AG10803 (cell line): ENCODE measurements around the gene BAIAP3.
"Not testable (repeated sequence)": the region's sequence is repeated elsewhere in the genome, so short reads cannot be mapped to it uniquely, and the experiment has no call there.

Experiments used
- DNase-seq: peaks from one replicate; pipeline ENCODE4 v3.0.0; 2010; ENCODE audit warnings: low read depth
- H3K4me3 ChIP-seq: 2 replicates; pipeline ENCODE4 v1.5.1; 2011; ENCODE audit warnings: mild to moderate bottlenecking, low read length, control low read depth
- TF ChIP-seq, protein P1 (sequence below): conservative IDR thresholded peaks from 2 replicates; pipeline ENCODE4 v1.5.1; 2011; ENCODE audit warnings: mild to moderate bottlenecking, low read length, control low read depth, inconsistent platforms

The BAIAP3 gene

DNA sequence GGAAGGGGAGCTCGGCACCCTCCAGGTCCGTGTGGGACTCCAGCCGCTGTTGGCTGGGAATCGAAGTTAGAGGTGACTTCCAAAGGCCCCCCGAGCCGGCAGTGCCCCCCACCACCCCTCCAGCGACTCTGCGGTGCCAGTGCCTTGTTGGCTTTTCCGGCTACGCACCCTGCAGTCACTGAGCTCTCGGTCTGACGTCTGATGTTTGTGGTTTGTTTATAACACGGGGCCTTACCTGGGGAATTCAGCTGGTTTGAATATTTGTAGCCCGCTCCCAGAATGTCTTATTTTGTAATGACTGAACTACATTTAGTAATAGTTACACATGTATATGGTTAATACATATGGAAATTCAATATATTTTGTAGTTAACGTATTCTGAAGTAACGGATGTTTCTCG, 7.1 kb upstream of the BAIAP3 start:
- no peak for DNase-seq
- TF ChIP-seq, protein P1, sequence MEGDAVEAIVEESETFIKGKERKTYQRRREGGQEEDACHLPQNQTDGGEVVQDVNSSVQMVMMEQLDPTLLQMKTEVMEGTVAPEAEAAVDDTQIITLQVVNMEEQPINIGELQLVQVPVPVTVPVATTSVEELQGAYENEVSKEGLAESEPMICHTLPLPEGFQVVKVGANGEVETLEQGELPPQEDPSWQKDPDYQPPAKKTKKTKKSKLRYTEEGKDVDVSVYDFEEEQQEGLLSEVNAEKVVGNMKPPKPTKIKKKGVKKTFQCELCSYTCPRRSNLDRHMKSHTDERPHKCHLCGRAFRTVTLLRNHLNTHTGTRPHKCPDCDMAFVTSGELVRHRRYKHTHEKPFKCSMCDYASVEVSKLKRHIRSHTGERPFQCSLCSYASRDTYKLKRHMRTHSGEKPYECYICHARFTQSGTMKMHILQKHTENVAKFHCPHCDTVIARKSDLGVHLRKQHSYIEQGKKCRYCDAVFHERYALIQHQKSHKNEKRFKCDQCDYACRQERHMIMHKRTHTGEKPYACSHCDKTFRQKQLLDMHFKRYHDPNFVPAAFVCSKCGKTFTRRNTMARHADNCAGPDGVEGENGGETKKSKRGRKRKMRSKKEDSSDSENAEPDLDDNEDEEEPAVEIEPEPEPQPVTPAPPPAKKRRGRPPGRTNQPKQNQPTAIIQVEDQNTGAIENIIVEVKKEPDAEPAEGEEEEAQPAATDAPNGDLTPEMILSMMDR: no peak
- H3K4me3 ChIP-seq: no peak overlapping the region

DNA sequence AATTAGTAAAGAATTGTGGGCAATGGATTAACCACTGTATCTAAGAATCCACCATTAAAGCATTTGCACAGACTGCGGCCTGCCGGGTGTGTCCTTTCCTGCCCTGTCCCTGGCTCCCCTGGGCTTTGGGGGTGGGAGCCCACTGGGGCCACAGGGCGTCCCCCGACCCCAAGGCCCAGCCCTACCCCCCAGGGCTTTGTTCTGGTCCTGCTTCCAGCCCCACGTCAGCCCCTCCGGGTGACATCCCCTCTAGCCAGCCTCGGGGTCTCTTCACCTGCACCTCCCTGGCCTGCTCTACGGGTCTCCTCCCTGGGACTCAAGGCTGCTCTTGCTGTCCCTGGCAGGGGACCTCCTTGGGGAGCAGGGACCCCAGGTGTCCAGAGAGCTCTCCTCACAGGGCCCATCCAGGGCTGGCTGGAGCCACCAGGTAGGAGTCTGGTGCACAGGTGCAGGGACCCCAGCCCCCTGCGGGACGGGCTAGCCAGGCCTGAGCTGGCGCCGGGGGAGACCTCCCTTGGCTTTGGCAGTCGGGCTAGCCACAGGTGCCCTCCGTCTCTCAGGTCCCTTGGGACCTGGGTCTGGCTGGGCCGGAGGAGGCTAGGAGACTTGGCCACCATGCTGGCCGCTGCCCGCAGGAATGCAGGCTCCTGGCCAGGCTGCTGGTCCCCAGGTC, 6.4 kb upstream of the BAIAP3 start:
- no peak for DNase-seq
- H3K4me3 ChIP-seq: no peak overlapping the region
- TF ChIP-seq, protein P1: no peak

DNA sequence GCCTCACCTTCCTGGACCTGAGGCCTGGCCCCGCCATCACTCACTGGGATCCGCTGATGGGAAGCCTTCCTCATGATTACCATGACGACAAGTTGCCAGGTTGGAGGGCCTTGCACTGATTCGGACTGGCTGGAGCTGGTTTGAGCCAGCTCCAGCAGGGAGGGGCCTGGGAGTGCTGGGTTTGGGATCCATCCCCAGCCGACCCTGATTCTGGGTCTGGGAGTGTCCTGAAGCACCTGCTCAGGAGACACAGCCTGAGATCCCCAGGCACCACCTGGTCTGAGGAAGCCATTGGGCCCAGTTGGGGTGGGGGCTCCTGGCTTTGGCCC, 5.9 kb upstream of the BAIAP3 start:
- no peak for DNase-seq
- TF ChIP-seq, protein P1: no peak
- H3K4me3 ChIP-seq: no peak overlapping the region

DNA sequence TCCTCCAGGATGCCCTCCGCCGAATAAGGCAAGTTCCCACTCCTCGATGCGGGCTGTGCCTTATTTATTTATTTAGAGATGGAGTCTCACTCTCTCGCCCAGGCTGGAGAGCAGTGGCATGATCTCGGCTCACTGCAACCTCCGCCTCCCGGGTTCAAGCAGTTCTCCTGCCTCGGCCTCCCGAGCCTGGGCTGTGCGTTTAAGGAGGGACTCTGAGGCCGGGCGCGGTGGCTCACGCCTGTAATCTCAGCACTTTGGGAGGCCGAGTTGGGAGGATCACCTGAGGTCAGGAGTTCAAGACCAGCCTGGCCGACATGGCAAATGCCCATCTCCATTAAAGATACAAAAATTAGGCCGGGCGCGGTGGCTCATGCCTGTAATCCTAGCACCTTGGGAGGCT, 5.3 kb upstream of the BAIAP3 start:
- H3K4me3 ChIP-seq, DNase-seq: not testable (repeated sequence)

DNA sequence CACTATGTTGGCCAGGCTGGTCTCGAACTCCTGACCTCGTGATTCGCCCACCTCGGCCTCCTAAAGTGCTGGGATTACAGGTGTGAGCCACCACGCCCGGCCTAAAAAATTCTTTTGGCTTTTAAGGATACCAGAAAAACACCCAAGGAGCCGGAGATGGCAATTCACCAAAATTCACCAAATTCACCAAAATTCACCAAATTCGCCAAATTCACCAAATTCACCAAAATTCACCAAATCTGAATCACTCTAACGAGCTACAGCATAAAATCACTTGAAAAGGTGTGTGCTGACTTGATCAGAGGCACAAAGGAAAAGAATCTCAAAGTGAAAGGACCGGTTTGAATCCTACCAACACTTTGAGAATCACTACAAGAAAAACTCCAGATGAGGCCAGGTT, 4.5 kb upstream of the BAIAP3 start:
- not testable (repeated sequence) for DNase-seq, H3K4me3 ChIP-seq

DNA sequence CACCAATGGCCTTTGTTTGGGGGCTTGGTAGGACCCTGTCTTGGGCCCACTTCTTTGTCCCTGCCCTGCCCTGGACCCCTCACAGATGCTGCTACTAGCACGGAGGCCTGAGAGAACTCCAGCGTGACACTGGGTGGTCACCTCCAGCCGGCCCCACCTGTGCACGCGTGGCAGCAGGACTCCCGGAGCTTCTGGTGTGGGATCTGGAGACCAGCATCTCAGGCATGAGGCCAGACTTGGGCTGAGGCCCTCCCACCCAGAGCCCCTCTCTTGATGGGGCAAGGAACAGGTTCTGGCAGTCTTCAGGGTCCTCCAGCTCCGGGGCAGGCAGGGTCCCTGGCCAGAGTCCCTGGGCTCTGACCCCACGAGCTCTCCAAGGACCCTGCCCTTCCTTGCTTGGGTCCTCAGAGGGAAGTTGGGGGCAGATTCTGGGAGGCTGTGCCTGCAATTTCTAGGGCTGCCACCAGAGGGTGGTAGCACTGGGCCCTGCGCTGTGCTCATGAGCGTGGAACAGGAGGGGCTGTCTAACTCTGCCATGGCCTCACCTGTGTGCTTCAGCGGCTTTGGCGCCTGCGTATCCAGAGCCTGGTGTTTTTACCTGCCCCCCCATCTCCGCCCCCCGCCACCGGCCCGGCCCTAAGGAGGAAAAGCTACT, 3.1 kb upstream of the BAIAP3 start:
- TF ChIP-seq, protein P1: peak; percentile 37
- H3K4me3 ChIP-seq: no peak overlapping the region
- no peak for DNase-seq

DNA sequence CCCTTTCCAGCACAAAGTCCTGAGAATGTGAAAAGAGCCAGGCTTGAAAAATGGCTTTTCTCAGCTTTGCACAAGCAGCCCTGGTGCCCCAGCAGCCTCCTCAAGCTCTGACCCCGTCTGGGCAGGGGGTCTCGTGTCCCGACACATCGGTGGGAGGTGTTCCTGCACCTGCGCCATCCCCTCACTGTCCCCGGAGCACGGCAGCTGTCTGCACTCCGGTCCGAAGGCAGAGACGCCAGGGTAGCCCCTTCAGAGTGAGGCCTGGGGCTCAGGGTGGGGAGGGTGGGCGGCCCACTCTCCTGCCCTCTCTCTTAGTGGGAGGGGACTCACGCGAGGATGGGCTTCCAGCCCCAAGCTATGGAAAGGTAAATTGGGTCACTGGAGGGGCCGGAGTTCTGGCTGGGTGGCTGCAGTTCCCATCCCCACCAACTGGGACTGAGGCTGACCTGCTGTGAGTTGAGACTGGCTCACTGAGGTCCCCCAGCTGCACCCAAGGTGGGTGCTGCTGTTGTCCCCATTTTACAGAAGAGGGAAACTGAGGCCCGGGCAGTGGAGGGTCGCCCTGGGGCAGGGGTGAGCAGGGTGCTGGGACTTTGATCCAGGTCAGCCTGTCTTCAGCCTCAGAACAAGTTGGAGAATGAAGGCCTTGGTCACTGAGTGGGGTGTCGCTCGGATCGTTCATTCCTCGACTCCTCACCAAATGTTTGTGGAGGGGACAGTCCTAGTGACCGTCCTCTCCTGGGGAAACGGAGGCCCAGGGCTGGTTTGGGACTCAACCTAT, 2.3 kb upstream of the BAIAP3 start:
- TF ChIP-seq, protein P1: no peak
- DNase-seq: no peak
- no peak overlapping the region for H3K4me3 ChIP-seq
